Measurements from ENCODE around the gene CD2BP2.

GRCh38 chr16:30352488-30353401 is 2.4 kb downstream of the CD2BP2 start:
- TF ChIP-seq CTCF (IDR thresholded peaks at IDR 0.05; ENCODE audit: insufficient read depth, low read depth, low read length), result peak; percentile 12
- no peak for TF ChIP-seq EZH2 (IDR thresholded peaks at IDR 0.05; ENCODE audit: insufficient read depth, low read length)
